WTC11 (cell line): ENCODE data around the gene ERFL. TPM values are rescaled to one million over a fixed set of nuclear protein-coding genes. Genes with fewer than 3 reads are reported as not detected.
A peak's percentile ranks its signal among the peaks of the same experiment; 100 is the strongest.

ENCODE experiments used
- E2F5 ChIP-seq: sonication (generic); formaldehyde crosslinking; IDR thresholded peaks from 2 replicates; pipeline ENCODE4 v1.8.1; 2022; ENCODE audit warnings: mild to moderate bottlenecking, moderate library complexity, missing genetic modification reagents
- FOXK1 ChIP-seq: sonication (generic); formaldehyde crosslinking; IDR thresholded peaks from 2 replicates; pipeline ENCODE4 v1.8.0; 2022; ENCODE audit warnings: mild to moderate bottlenecking, moderate library complexity, missing genetic modification reagents
- FOXP4 ChIP-seq: sonication (generic); formaldehyde crosslinking; IDR thresholded peaks from 2 replicates; pipeline ENCODE4 v1.8.0; 2022; ENCODE audit warnings: mild to moderate bottlenecking, missing genetic modification reagents
- JUN ChIP-seq: sonication (generic); formaldehyde crosslinking; IDR thresholded peaks from 2 replicates; pipeline ENCODE4 v1.8.0; 2023; ENCODE audit warnings: mild to moderate bottlenecking, missing genetic modification reagents
- NFE2L1 ChIP-seq: sonication (generic); formaldehyde crosslinking; IDR thresholded peaks from 2 replicates; pipeline ENCODE4 v1.8.1; 2023; ENCODE audit warnings: missing genetic modification reagents
- NR3C1 ChIP-seq: sonication (generic); formaldehyde crosslinking; conservative IDR thresholded peaks from 2 replicates; pipeline ENCODE4 v1.8.1; 2023; ENCODE audit warnings: low read depth, mild to moderate bottlenecking, missing genetic modification reagents
- RELA ChIP-seq: sonication (generic); formaldehyde crosslinking; IDR thresholded peaks from 2 replicates; pipeline ENCODE4 v1.8.1; 2022; ENCODE audit warnings: missing genetic modification reagents, mild to moderate bottlenecking, borderline replicate concordance
- TEAD4 ChIP-seq: sonication (generic); formaldehyde crosslinking; IDR thresholded peaks from 2 replicates; pipeline ENCODE4 v1.8.0; 2022; ENCODE audit warnings: mild to moderate bottlenecking, missing genetic modification reagents
- ZBTB21 ChIP-seq: sonication (generic); formaldehyde crosslinking; IDR thresholded peaks from 2 replicates; pipeline ENCODE4 v1.8.1; 2023; ENCODE audit warnings: mild to moderate bottlenecking, missing genetic modification reagents, borderline replicate concordance
- ZMAT4 ChIP-seq: fragments of 250-450 bp; sonication (Bioruptor Pico); IDR thresholded peaks from 2 replicates; pipeline ENCODE4 v1.9.0; 2021; ENCODE audit warnings: mild to moderate bottlenecking
- ZNF138 ChIP-seq: sonication (generic); formaldehyde crosslinking; conservative IDR thresholded peaks from 2 replicates; pipeline ENCODE4 v1.8.1; 2022; ENCODE audit warnings: mild to moderate bottlenecking, moderate library complexity, missing genetic modification reagents
- ZNF416 ChIP-seq: fragments of 250-450 bp; sonication (Bioruptor Pico); IDR thresholded peaks from 2 replicates; pipeline ENCODE4 v1.9.0; 2021; ENCODE audit warnings: mild to moderate bottlenecking, inconsistent platforms
- ZNF671 ChIP-seq: fragments of 250-450 bp; sonication (Bioruptor Pico); IDR thresholded peaks from 2 replicates; pipeline ENCODE4 v1.8.0; 2021; ENCODE audit warnings: mild to moderate bottlenecking
- total RNA-seq: library from RNA; stranded (reverse); gene quantifications from 3 replicates; pipeline ENCODE4 v1.2.3, GENCODE V29; 2021
- TF ChIP-seq, protein P1 (sequence below): sonication (generic); formaldehyde crosslinking; conservative IDR thresholded peaks from 2 replicates; pipeline ENCODE4 v1.8.1; 2023; ENCODE audit warnings: mild to moderate bottlenecking, low read depth, missing genetic modification reagents, moderate library complexity
- TF ChIP-seq, protein P2 (sequence below): sonication (generic); formaldehyde crosslinking; IDR thresholded peaks from 2 replicates; pipeline ENCODE4 v1.8.0; 2023; ENCODE audit warnings: missing genetic modification reagents, mild to moderate bottlenecking, borderline replicate concordance
- TF ChIP-seq, protein P3 (sequence below): sonication (generic); formaldehyde crosslinking; conservative IDR thresholded peaks from 2 replicates; pipeline ENCODE4 v1.8.1; 2022; ENCODE audit warnings: mild to moderate bottlenecking, missing genetic modification reagents
- TF ChIP-seq, protein P4 (sequence below): sonication (generic); formaldehyde crosslinking; IDR thresholded peaks from 2 replicates; pipeline ENCODE4 v1.8.1; 2023; ENCODE audit warnings: mild to moderate bottlenecking, moderate library complexity, missing genetic modification reagents
- TF ChIP-seq, protein P5 (sequence below): sonication (generic); formaldehyde crosslinking; IDR thresholded peaks from 2 replicates; pipeline ENCODE4 v1.8.1; 2023; ENCODE audit warnings: mild to moderate bottlenecking, missing genetic modification reagents
- TF ChIP-seq, protein P6 (sequence below): sonication (generic); formaldehyde crosslinking; IDR thresholded peaks from 2 replicates; pipeline ENCODE4 v1.8.1; 2023; ENCODE audit warnings: mild to moderate bottlenecking, missing genetic modification reagents, borderline replicate concordance

Gene ERFL
- total RNA-seq, 1 experiment from 2014 or later: 0.31 TPM

GRCh38 chr19:41958367-41959055 lies 30.3 kb upstream of the ERFL start (continued):
- TF ChIP-seq E2F5: 0 out of 2 replicates have a peak, but pooled peaks have one; percentile 3
- TF ChIP-seq, protein P1, sequence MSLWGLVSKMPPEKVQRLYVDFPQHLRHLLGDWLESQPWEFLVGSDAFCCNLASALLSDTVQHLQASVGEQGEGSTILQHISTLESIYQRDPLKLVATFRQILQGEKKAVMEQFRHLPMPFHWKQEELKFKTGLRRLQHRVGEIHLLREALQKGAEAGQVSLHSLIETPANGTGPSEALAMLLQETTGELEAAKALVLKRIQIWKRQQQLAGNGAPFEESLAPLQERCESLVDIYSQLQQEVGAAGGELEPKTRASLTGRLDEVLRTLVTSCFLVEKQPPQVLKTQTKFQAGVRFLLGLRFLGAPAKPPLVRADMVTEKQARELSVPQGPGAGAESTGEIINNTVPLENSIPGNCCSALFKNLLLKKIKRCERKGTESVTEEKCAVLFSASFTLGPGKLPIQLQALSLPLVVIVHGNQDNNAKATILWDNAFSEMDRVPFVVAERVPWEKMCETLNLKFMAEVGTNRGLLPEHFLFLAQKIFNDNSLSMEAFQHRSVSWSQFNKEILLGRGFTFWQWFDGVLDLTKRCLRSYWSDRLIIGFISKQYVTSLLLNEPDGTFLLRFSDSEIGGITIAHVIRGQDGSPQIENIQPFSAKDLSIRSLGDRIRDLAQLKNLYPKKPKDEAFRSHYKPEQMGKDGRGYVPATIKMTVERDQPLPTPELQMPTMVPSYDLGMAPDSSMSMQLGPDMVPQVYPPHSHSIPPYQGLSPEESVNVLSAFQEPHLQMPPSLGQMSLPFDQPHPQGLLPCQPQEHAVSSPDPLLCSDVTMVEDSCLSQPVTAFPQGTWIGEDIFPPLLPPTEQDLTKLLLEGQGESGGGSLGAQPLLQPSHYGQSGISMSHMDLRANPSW: no peak
- TF ChIP-seq NFE2L1 (CRISPR knock-in tag): peak; percentile 64; the same call in 1 of the 2 replicates
- TF ChIP-seq, protein P2, sequence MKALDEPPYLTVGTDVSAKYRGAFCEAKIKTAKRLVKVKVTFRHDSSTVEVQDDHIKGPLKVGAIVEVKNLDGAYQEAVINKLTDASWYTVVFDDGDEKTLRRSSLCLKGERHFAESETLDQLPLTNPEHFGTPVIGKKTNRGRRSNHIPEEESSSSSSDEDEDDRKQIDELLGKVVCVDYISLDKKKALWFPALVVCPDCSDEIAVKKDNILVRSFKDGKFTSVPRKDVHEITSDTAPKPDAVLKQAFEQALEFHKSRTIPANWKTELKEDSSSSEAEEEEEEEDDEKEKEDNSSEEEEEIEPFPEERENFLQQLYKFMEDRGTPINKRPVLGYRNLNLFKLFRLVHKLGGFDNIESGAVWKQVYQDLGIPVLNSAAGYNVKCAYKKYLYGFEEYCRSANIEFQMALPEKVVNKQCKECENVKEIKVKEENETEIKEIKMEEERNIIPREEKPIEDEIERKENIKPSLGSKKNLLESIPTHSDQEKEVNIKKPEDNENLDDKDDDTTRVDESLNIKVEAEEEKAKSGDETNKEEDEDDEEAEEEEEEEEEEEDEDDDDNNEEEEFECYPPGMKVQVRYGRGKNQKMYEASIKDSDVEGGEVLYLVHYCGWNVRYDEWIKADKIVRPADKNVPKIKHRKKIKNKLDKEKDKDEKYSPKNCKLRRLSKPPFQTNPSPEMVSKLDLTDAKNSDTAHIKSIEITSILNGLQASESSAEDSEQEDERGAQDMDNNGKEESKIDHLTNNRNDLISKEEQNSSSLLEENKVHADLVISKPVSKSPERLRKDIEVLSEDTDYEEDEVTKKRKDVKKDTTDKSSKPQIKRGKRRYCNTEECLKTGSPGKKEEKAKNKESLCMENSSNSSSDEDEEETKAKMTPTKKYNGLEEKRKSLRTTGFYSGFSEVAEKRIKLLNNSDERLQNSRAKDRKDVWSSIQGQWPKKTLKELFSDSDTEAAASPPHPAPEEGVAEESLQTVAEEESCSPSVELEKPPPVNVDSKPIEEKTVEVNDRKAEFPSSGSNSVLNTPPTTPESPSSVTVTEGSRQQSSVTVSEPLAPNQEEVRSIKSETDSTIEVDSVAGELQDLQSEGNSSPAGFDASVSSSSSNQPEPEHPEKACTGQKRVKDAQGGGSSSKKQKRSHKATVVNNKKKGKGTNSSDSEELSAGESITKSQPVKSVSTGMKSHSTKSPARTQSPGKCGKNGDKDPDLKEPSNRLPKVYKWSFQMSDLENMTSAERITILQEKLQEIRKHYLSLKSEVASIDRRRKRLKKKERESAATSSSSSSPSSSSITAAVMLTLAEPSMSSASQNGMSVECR (CRISPR knock-in tag): peak; percentile 69; the same call in 1 of the 2 replicates
- no peak for TF ChIP-seq ZNF671
- TF ChIP-seq, protein P3, sequence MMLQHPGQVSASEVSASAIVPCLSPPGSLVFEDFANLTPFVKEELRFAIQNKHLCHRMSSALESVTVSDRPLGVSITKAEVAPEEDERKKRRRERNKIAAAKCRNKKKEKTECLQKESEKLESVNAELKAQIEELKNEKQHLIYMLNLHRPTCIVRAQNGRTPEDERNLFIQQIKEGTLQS (CRISPR knock-in tag): no peak
- TF ChIP-seq, protein P4, sequence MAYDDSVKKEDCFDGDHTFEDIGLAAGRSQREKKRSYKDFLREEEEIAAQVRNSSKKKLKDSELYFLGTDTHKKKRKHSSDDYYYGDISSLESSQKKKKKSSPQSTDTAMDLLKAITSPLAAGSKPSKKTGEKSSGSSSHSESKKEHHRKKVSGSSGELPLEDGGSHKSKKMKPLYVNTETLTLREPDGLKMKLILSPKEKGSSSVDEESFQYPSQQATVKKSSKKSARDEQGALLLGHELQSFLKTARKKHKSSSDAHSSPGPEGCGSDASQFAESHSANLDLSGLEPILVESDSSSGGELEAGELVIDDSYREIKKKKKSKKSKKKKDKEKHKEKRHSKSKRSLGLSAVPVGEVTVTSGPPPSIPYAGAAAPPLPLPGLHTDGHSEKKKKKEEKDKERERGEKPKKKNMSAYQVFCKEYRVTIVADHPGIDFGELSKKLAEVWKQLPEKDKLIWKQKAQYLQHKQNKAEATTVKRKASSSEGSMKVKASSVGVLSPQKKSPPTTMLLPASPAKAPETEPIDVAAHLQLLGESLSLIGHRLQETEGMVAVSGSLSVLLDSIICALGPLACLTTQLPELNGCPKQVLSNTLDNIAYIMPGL: no peak
- TF ChIP-seq ZNF138 (CRISPR knock-in tag): no peak
- TF ChIP-seq JUN (CRISPR knock-in tag): no peak
- no peak for TF ChIP-seq TEAD4 (CRISPR knock-in tag)
- TF ChIP-seq RELA: no peak
- TF ChIP-seq, protein P5, sequence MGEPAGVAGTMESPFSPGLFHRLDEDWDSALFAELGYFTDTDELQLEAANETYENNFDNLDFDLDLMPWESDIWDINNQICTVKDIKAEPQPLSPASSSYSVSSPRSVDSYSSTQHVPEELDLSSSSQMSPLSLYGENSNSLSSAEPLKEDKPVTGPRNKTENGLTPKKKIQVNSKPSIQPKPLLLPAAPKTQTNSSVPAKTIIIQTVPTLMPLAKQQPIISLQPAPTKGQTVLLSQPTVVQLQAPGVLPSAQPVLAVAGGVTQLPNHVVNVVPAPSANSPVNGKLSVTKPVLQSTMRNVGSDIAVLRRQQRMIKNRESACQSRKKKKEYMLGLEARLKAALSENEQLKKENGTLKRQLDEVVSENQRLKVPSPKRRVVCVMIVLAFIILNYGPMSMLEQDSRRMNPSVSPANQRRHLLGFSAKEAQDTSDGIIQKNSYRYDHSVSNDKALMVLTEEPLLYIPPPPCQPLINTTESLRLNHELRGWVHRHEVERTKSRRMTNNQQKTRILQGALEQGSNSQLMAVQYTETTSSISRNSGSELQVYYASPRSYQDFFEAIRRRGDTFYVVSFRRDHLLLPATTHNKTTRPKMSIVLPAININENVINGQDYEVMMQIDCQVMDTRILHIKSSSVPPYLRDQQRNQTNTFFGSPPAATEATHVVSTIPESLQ: no peak
- no peak for TF ChIP-seq ZNF416 (CRISPR knock-in tag)
- TF ChIP-seq, protein P6, sequence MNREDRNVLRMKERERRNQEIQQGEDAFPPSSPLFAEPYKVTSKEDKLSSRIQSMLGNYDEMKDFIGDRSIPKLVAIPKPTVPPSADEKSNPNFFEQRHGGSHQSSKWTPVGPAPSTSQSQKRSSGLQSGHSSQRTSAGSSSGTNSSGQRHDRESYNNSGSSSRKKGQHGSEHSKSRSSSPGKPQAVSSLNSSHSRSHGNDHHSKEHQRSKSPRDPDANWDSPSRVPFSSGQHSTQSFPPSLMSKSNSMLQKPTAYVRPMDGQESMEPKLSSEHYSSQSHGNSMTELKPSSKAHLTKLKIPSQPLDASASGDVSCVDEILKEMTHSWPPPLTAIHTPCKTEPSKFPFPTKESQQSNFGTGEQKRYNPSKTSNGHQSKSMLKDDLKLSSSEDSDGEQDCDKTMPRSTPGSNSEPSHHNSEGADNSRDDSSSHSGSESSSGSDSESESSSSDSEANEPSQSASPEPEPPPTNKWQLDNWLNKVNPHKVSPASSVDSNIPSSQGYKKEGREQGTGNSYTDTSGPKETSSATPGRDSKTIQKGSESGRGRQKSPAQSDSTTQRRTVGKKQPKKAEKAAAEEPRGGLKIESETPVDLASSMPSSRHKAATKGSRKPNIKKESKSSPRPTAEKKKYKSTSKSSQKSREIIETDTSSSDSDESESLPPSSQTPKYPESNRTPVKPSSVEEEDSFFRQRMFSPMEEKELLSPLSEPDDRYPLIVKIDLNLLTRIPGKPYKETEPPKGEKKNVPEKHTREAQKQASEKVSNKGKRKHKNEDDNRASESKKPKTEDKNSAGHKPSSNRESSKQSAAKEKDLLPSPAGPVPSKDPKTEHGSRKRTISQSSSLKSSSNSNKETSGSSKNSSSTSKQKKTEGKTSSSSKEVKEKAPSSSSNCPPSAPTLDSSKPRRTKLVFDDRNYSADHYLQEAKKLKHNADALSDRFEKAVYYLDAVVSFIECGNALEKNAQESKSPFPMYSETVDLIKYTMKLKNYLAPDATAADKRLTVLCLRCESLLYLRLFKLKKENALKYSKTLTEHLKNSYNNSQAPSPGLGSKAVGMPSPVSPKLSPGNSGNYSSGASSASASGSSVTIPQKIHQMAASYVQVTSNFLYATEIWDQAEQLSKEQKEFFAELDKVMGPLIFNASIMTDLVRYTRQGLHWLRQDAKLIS: no peak
- no peak for TF ChIP-seq NR3C1 (CRISPR knock-in tag)
- no peak for TF ChIP-seq ZBTB21
- no peak for TF ChIP-seq ZMAT4 (CRISPR knock-in tag)
- peak; percentile 33; the same call in 1 of the 2 replicates for TF ChIP-seq FOXP4 (CRISPR knock-in tag)
- TF ChIP-seq FOXK1: no peak; the same call in 1 of the 2 replicates
